K562 (cell line): ENCODE results near the gene C20orf96. TPM values are rescaled to one million over a fixed set of nuclear protein-coding genes. Genes with fewer than 3 reads are reported as not detected.

Source experiments
- ATAC-seq: fragments of 200-7000 bp; cut with Tn5 transposase; 3 replicates; pipeline ENCODE4 v1.9.1; 2020; ENCODE audit warnings: moderate library complexity
- BruUV-seq: library from RNA; stranded (reverse); fragments of 400-500 nt; replicated peaks from 2 replicates; lab custom pipeline; 2021; lab: Mats Ljungman, UMichigan
- CTCF ChIA-PET: fragments of 300-600 bp; formaldehyde crosslinking; extraction: SDS; loops from one replicate; lab custom pipeline; 2021; ENCODE audit warnings: low intra/inter-chr PET ratio; lab: Yijun Ruan, JAX
- POLR2A ChIA-PET: fragments of 300-600, 350-650 bp; sonication (Branson Sonifier 250); formaldehyde crosslinking; extraction: SDS; loops from one replicate; lab custom pipeline; 2021; ENCODE audit warnings: antibody characterized with exemption, inconsistent platforms; lab: Yijun Ruan, JAX
- DNase-seq, 4 experiments: peaks; one replicate each; pipeline versions ENCODE4 v3.0.0 to v3.0.0-alpha.2; 2011 to 2018; ENCODE audit warnings: low spot score in 3 of 4, mixed read lengths in 3 of 4; ENCODE audit errors: extremely low read depth in 1 of 4
- FAIRE-seq: peaks from 2 replicates; lab custom pipeline; 2011; peaks lifted over from hg19 to GRCh38; lab: Jason Lieb, UNC
- H2AFZ ChIP-seq: 2 replicates; pipeline ENCODE4 v1.6.0; 2011; ENCODE audit warnings: low read depth, low read length, control low read depth, inconsistent platforms
- H3K27ac ChIP-seq: fragments of 200-600 bp; 3 replicates; pipeline ENCODE4 v1.8.0; 2011; ENCODE audit warnings: low read depth, mild to moderate bottlenecking, control low read depth, inconsistent platforms, low read length, moderate library complexity, mixed read lengths; ENCODE audit errors: extremely low read depth
- H3K27me3 ChIP-seq, 2 experiments: fragments of 300-600 bp in 1 of 2; 2 replicates in 1 of 2; 3 replicates in 1 of 2; pipeline versions ENCODE4 v1.6.0 to v1.8.0; 2011; ENCODE audit warnings: inconsistent platforms in 2 of 2, low read length in 2 of 2, mild to moderate bottlenecking in 1 of 2, mixed read lengths in 1 of 2, moderate library complexity in 1 of 2; ENCODE audit not compliant: control insufficient read depth in 2 of 2, insufficient read depth in 2 of 2
- H3K36me3 ChIP-seq: fragments of 300-600 bp; 3 replicates; pipeline ENCODE4 v1.8.0; 2011; ENCODE audit warnings: mild to moderate bottlenecking, low read length, inconsistent platforms; ENCODE audit not compliant: control insufficient read depth, insufficient read depth
- H3K4me1 ChIP-seq, 2 experiments: fragments of 200-600 bp in 1 of 2; replicated peaks in 1 of 2; 2 replicates in 1 of 2; 3 replicates in 1 of 2; pipeline versions ENCODE4 v1.5.1 to v1.8.0; 2011; ENCODE audit warnings: inconsistent platforms in 2 of 2, low read length in 2 of 2, mild to moderate bottlenecking in 1 of 2, mixed read lengths in 1 of 2, moderate library complexity in 1 of 2; ENCODE audit not compliant: control insufficient read depth in 2 of 2, insufficient read depth in 2 of 2
- H3K4me2 ChIP-seq: 2 replicates; pipeline ENCODE4 v1.6.1; 2011; ENCODE audit warnings: low read length, control low read depth, inconsistent platforms, mixed read lengths; ENCODE audit not compliant: insufficient read depth
- H3K4me3 ChIP-seq: fragments of 200-600 bp; sonication (generic), shearing (Covaris generic); 2 replicates; pipeline ENCODE4 v1.5.1; 2016; ENCODE audit warnings: control low read depth, inconsistent platforms
- H3K79me2 ChIP-seq: fragments of 200-600 bp; 3 replicates; pipeline ENCODE4 v1.8.0; 2011; ENCODE audit warnings: low read length, inconsistent platforms; ENCODE audit not compliant: control insufficient read depth, insufficient read depth
- H3K9ac ChIP-seq, 2 experiments: 2 replicates each; pipeline versions ENCODE4 v1.6.0 to v1.6.1; 2011; ENCODE audit warnings: low read depth in 2 of 2, low read length in 2 of 2, control low read depth in 1 of 2, inconsistent platforms in 1 of 2, mild to moderate bottlenecking in 1 of 2, mixed read lengths in 1 of 2; ENCODE audit not compliant: insufficient read depth in 1 of 2
- H3K9me1 ChIP-seq: one replicate; pipeline ENCODE4 v1.6.0; 2011; ENCODE audit warnings: inconsistent platforms, mild to moderate bottlenecking, low read length, moderate library complexity; ENCODE audit not compliant: control insufficient read depth, insufficient read depth
- H3K9me3 ChIP-seq: replicated peaks from 2 replicates; pipeline ENCODE4 v1.5.1; 2011; ENCODE audit warnings: low read depth, low read length, inconsistent platforms; ENCODE audit not compliant: control insufficient read depth, insufficient read depth
- H4K20me1 ChIP-seq: replicated peaks from 2 replicates; pipeline ENCODE4 v1.6.1; 2011; ENCODE audit warnings: low read length, inconsistent platforms, mixed read lengths; ENCODE audit not compliant: control insufficient read depth, insufficient read depth
- E2F3 ChIP-seq: fragments of 250-450 bp; sonication (Bioruptor Pico); IDR thresholded peaks from 2 replicates; pipeline ENCODE4 v1.4.0; 2020; ENCODE audit warnings: mild to moderate bottlenecking
- ETS1 ChIP-seq: conservative IDR thresholded peaks from 2 replicates; pipeline ENCODE4 v1.6.1; 2011; ENCODE audit warnings: low read depth, mild to moderate bottlenecking, low read length; ENCODE audit not compliant: control insufficient read depth
- HBP1 ChIP-seq: fragments of 450-650 bp; formaldehyde crosslinking; IDR thresholded peaks from 2 replicates; pipeline ENCODE4 v1.4.0; 2022; ENCODE audit warnings: missing genetic modification characterization
- HCFC1 ChIP-seq: IDR thresholded peaks from 2 replicates; pipeline ENCODE4 v1.6.1; 2012; ENCODE audit warnings: low read depth, low read length, improper control_type of control experiment
- HNRNPLL ChIP-seq: fragments of 200-400 bp; formaldehyde crosslinking; IDR thresholded peaks from 2 replicates; pipeline ENCODE4 v1.6.1; 2017; ENCODE audit warnings: low read length, low read depth, mild to moderate bottlenecking; ENCODE audit not compliant: poor library complexity, severe bottlenecking
- L3MBTL2 ChIP-seq: fragments of 450-650 bp; IDR thresholded peaks from 2 replicates; pipeline ENCODE4 v1.6.1; 2016; ENCODE audit warnings: mild to moderate bottlenecking, moderate library complexity
- SETDB1 ChIP-seq: IDR thresholded peaks from one replicate; pipeline ENCODE4 v1.6.1; 2012; ENCODE audit warnings: low read length, control low read depth, inconsistent platforms
- XRCC4 ChIP-seq: IDR thresholded peaks from one replicate; pipeline ENCODE4 v1.6.1; 2011; ENCODE audit not compliant: insufficient read depth, insufficient read length; ENCODE audit errors: extremely low read depth
- ZNF263 ChIP-seq: sonication (generic); formaldehyde crosslinking; IDR thresholded peaks from 2 replicates; pipeline ENCODE4 v1.8.0; 2022; ENCODE audit warnings: mild to moderate bottlenecking, missing genetic modification reagents, borderline replicate concordance
- WGBS: fragments of 100-300 bp; shearing (Covaris generic); methylation state at CpG from one replicate; pipeline ENCODE4 v1.1.6; 2016; ENCODE audit warnings: low coverage, mixed read lengths; ENCODE audit not compliant: insufficient coverage; ENCODE audit errors: missing lambda C conversion rate; 5-methylcytosine and 5-hydroxymethylcytosine counted together
- in situ Hi-C: fragments of 300-500 bp; cut with MboI; formaldehyde crosslinking; loops from 4 replicates; pipeline ENCODE4 v1.15.0; 2018; ENCODE audit warnings: inconsistent platforms, mixed read lengths
- intact Hi-C: fragments of 100-400 bp; cut with micrococcal nuclease; formaldehyde crosslinking; loops from 2 replicates; pipeline ENCODE4 v1.14.2; 2022
- polyA plus RNA-seq, 8 experiments: library from polyadenylated mRNA; depleted of rRNA in 4 of 8; stranded (reverse) in 5 of 8; unstranded in 3 of 8; fragments of >200 nt; fragmentation: Nextera tagmentation in 2 of 8; fragmentation: Illumina TruSeq in 1 of 8; extraction: Ambion mirVana in 2 of 8; extraction: Trizol in 1 of 8; gene quantifications; 2 replicates each; pipeline versions ENCODE4 v1.2.1 to v1.2.3, GENCODE V29; 2011 to 2014; ENCODE audit warnings: inconsistent platforms in 1 of 8, missing spikeins in 1 of 8
- total RNA-seq, 7 experiments: library from RNA; depleted of rRNA in 6 of 7; stranded (reverse); fragments of >200 nt in 6 of 7; fragmentation: Illumina TruSeq in 2 of 7; extraction: Trizol in 2 of 7; gene quantifications; 2 replicates each; pipeline versions ENCODE4 v1.2.1 to v1.2.3, GENCODE V29; 2011 to 2021; ENCODE audit warnings: low replicate concordance in 1 of 7
- TF ChIP-seq, protein P1 (sequence below): sonication (generic); formaldehyde crosslinking; IDR thresholded peaks from 2 replicates; pipeline ENCODE4 v1.8.0; 2022; ENCODE audit warnings: mild to moderate bottlenecking, missing genetic modification reagents

C20orf96 gene
- total and polyA plus RNA-seq, 9 of the 15 experiments (the other 6 are each of a cell fraction or from before 2014, with no cell fraction given), result 1.7 to 11.7 (median 4.2) TPM

GRCh38 chr20:325889-326644, 35.5 kb upstream of the C20orf96 start:
- H3K9me3 ChIP-seq, result no peaks in the 10 kb centered on the region
- peak overlapping the region; percentile 66; the same call in 1 of the 2 replicates for H2AFZ ChIP-seq
- POLR2A ChIA-PET, result interaction anchor here (0.6 to 1.2 kb wide), 3 partner anchors 11 to 22 kb away, joined by 3 to 5 read pairs (median 3); partner anchors contain the start of gene NRSN2
- no TSS peak for BruUV-seq
- no peaks in the 10 kb centered on the region for H3K27me3 ChIP-seq
- peaks cover 16% of the 10 kb centered on the region; the same call in 1 of the 2 replicates for H4K20me1 ChIP-seq
- H3K79me2 ChIP-seq, result peaks cover 49% of the 10 kb centered on the region
- intact Hi-C loops, result loop anchor here (2.0 kb wide), 2 partner anchors 29 to 59 kb away; partner anchors contain the start of gene ZCCHC3
- peak overlapping the region; percentile 95 for H3K27ac ChIP-seq
- H3K4me2 ChIP-seq, result peak overlapping the region; percentile 78; the same call in 1 of the 2 replicates
- peak overlapping the region; percentile 65 for H3K4me3 ChIP-seq
- peaks cover 30% of the 10 kb centered on the region; the same call in 2 of the 3 replicates for H3K36me3 ChIP-seq
- WGBS, result 2% methylated on average over 40 of the region's 103 CpGs
- peaks cover 3% of the 10 kb centered on the region for H3K9me1 ChIP-seq
- peak; percentile 2; the same call in 2 of the 3 replicates for ATAC-seq
- CTCF ChIA-PET, result no interaction called here
- DNase-seq, result peak; percentile 48 to 67 (median 56)
- H3K9ac ChIP-seq, result peak overlapping the region; percentile 77 to 97
- FAIRE-seq, result no peak
- H3K4me1 ChIP-seq, result peaks cover 16 to 57% of the 10 kb centered on the region in 2 experiments; a peak in 4 of 5 replicates
- in situ Hi-C loops, result no loop called here
- TF ChIP-seq HCFC1 (0 out of 2 replicates have a peak, but pooled peaks have one; percentile 7), HBP1 (CRISPR knock-in tag) (no peak), ZNF263 (CRISPR knock-in tag) (peak; percentile 63; the same call in 1 of the 2 replicates), XRCC4 (no peak), SETDB1 (no peak), E2F3 (CRISPR knock-in tag) (no peak), L3MBTL2 (0 out of 2 replicates have a peak, but pooled peaks have one; percentile 31), ETS1 (peak; percentile 6; the same call in 1 of the 2 replicates), HNRNPLL (peak; percentile 87)
- TF ChIP-seq, protein P1, sequence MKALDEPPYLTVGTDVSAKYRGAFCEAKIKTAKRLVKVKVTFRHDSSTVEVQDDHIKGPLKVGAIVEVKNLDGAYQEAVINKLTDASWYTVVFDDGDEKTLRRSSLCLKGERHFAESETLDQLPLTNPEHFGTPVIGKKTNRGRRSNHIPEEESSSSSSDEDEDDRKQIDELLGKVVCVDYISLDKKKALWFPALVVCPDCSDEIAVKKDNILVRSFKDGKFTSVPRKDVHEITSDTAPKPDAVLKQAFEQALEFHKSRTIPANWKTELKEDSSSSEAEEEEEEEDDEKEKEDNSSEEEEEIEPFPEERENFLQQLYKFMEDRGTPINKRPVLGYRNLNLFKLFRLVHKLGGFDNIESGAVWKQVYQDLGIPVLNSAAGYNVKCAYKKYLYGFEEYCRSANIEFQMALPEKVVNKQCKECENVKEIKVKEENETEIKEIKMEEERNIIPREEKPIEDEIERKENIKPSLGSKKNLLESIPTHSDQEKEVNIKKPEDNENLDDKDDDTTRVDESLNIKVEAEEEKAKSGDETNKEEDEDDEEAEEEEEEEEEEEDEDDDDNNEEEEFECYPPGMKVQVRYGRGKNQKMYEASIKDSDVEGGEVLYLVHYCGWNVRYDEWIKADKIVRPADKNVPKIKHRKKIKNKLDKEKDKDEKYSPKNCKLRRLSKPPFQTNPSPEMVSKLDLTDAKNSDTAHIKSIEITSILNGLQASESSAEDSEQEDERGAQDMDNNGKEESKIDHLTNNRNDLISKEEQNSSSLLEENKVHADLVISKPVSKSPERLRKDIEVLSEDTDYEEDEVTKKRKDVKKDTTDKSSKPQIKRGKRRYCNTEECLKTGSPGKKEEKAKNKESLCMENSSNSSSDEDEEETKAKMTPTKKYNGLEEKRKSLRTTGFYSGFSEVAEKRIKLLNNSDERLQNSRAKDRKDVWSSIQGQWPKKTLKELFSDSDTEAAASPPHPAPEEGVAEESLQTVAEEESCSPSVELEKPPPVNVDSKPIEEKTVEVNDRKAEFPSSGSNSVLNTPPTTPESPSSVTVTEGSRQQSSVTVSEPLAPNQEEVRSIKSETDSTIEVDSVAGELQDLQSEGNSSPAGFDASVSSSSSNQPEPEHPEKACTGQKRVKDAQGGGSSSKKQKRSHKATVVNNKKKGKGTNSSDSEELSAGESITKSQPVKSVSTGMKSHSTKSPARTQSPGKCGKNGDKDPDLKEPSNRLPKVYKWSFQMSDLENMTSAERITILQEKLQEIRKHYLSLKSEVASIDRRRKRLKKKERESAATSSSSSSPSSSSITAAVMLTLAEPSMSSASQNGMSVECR (CRISPR knock-in tag), result peak; percentile 28; the same call in 1 of the 2 replicates
